Measurements from ENCODE around the gene EDN3.

Gene EDN3

DNA sequence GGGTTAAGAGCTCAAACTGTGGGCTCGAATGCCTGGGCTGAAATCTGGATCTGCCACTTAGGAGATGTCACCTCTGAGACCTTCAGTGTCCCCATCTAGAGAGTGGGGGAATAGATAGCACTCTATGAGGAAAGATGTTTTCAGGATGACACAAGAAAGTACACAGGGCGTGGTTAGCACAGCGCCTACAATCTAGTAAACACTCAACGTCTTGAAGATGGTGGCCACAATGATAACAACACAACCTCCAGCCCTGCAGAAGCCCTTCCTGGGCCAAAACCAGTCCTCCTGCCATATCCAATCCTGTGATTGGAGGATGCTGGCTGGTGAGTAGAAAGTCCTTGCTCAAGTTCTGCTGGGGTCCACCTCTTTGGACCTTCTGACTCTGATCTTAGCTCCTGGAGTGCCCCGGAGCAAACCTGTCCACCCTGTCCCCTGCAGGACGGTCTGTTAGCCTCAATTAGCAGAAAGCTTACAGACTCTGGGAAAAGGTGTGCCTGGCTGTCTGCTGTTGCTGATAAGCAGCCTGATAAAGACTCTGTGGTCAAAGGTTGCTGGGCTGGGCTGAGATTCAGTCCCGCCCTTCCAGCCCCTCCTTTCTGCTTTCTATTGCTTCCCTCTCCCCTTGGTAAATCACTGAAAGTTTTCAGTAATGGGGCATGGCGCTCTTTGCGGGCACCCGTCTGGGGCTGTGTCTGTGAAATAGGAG lies 8.2 kb downstream of the EDN3 start:
- H3K4me3 ChIP-seq (ENCODE audit: low read depth, low read length), result no peak overlapping the region
- TF ChIP-seq, protein P1, sequence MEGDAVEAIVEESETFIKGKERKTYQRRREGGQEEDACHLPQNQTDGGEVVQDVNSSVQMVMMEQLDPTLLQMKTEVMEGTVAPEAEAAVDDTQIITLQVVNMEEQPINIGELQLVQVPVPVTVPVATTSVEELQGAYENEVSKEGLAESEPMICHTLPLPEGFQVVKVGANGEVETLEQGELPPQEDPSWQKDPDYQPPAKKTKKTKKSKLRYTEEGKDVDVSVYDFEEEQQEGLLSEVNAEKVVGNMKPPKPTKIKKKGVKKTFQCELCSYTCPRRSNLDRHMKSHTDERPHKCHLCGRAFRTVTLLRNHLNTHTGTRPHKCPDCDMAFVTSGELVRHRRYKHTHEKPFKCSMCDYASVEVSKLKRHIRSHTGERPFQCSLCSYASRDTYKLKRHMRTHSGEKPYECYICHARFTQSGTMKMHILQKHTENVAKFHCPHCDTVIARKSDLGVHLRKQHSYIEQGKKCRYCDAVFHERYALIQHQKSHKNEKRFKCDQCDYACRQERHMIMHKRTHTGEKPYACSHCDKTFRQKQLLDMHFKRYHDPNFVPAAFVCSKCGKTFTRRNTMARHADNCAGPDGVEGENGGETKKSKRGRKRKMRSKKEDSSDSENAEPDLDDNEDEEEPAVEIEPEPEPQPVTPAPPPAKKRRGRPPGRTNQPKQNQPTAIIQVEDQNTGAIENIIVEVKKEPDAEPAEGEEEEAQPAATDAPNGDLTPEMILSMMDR (IDR thresholded peaks at IDR 0.05; ENCODE audit: low read depth, low read length), result no peak

DNA sequence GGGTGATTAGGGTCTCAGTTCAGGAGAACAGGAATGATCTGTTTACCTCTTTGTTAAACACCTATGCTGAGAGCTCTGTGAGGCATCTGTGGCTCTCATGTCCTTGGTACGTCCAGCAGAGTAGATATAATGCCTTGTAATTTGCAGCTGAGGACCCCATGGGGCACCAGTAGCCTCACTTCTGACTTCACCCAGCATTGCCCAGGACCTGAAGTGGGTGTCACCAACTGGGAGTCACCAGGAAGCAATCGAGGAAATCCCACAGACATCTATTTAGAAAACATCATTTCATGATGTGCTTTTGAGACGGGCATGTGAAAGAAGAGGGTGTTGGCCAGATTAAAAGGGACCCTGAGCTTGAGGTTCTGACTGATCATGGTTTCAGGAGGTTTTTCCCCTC lies 8.8 kb downstream of the EDN3 start:
- TF ChIP-seq, protein P1 (IDR thresholded peaks at IDR 0.05; ENCODE audit: low read depth, low read length), result no peak

DNA sequence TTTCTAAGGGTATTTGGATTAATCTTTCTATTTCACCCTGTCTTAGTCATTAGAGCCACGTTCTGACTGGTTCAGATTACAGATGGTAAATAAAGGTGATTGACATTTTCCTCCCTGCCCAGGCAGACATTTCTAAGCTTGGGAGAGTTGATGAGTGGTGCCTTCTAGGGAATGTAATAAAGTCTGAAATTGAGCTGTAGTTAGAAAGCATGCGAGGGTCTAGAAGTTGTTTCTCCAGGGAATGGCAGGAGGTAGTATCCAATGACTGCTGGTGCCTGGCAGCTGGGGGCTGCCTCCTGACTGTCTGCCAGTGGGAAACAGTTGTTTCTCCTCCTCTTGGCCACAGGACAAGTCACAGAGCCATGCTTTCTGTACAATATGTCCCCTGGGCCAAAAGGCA lies 14.6 kb downstream of the EDN3 start:
- H3K4me3 ChIP-seq (ENCODE audit: low read depth, low read length), result no peak overlapping the region
- TF ChIP-seq, protein P1 (IDR thresholded peaks at IDR 0.05; ENCODE audit: low read depth, low read length), result no peak

More for the DNA sequence above, 8.8 kb downstream of the EDN3 start:
- no peak overlapping the region for H3K4me3 ChIP-seq (ENCODE audit: low read depth, low read length)

DNA sequence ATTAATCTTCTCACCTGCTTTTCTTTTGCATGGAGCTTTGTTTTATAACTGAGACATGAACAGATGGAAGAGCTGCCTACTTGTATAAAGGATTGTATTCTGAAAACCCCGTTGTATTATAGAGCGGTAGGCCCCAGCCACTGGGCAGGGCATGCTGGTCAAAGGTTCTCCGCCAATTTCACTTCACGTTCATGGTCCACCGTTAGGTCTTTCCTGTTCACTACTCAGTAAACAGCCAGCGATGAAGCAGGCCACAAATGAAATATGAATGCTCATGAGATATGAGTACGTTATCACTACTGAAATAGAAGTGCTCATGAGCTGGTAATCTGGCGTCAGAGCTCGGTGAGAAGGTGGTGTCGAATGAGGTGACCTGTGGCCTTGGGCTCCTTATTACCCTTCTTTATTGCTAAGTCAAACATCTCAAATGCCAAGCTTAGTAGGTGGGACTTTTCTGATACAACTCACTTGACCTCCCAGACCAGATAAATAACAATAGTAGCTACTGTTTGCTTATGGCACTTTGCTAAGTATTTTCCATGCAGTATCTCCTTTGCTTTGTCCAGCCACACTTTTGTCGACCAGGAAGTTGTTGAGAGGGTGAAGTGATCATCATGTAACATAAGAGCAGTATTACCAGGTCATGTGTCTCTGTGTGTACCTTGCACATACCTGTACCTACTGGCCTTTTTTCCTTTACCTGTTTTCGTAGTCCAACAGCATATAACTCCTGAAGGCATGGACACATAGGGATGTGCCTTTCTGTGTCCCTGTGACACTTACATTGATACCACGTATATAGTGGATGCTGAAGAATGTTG lies 16.7 kb downstream of the EDN3 start:
- TF ChIP-seq, protein P1 (IDR thresholded peaks at IDR 0.05; ENCODE audit: low read depth, low read length), result no peak
- H3K4me3 ChIP-seq (ENCODE audit: low read depth, low read length), result no peak overlapping the region

DNA sequence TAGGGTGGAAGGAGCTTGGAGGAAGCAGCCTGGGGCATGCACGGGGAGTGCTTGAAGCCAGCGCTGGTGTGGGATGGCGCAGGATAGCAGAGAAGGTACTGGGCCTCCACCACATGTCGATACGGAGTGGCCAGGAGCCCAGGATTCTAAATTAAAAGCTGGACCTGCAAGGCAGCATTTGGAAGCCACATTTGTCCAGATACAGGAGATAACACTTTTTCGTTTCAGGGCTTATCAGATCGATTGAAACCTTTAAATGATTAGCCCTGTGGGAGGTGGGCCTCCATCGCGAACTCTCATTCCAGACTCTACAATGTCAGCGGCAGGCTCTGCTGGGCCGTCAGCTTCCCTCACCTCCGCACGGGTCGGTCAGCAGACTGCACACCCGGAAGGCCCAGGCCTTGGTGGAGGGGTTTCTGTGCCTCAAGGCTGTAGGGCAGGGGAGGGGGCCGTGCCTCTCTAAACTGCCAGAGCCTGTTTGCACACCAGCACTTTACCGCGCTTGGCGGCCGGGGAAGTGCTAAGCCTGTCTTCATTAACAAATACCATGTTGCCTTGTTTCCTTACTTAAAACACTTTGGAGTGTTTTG lies 17.9 kb downstream of the EDN3 start:
- TF ChIP-seq, protein P1 (IDR thresholded peaks at IDR 0.05; ENCODE audit: low read depth, low read length), result no peak
- no peak overlapping the region for H3K4me3 ChIP-seq (ENCODE audit: low read depth, low read length)

DNA sequence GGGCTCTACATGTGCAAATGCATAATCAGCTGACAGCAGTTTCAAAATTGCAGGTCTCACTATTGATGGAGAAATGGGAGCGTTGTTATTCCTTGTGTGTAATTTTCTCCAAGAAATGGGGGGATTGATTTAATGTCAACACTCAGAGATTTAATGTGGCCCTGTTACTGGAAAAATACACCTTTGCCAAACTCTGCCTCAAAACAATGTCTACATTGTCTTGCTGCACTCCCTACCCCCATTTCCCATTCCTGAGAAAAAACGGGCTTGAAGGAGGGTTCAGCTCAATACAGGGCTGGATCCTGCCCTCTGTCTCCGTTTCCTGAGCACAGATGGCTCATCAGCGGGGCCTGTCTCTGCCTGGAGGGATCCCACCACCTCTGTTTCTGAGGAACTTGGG lies 18.4 kb downstream of the EDN3 start:
- TF ChIP-seq, protein P1 (IDR thresholded peaks at IDR 0.05; ENCODE audit: low read depth, low read length), result no peak
- no peak overlapping the region for H3K4me3 ChIP-seq (ENCODE audit: low read depth, low read length)

DNA sequence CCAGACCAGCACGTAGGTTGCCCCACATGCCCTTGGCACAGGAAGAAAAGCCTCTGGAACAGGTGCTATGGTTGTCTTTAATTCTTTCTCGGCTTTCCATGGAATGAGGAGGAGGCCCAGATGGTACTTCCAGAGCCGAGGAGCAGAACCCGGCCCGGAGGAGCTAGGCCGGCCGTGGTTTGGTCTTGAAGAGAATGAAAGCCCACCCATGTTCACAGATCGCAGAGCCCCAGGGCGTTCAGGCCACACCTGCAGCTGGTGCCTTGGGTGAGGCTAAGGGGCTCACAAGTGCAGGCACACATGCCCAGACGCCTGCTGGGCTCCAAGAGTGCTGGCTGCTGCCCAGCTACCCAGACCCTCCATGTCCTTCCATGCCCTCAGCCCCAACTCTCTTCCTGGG lies 20.0 kb downstream of the EDN3 start:
- TF ChIP-seq, protein P1 (IDR thresholded peaks at IDR 0.05; ENCODE audit: low read depth, low read length), result no peak
- H3K4me3 ChIP-seq (ENCODE audit: low read depth, low read length), result no peak overlapping the region

Data from WI38 (cell line).